CD4-positive, alpha-beta T cell treated with Interferon alpha-2 for 1 hour (primary cell): ENCODE results near the gene SPAG9.

Experiments used
- DNase-seq, 2 donors: peaks; one replicate each; pipeline ENCODE4 v3.0.0-alpha.2; 2020 to 2022

SPAG9 gene

GRCh38 chr17:50934161-50934560 lies 186.5 kb downstream of the SPAG9 start:
- DNase-seq, result no peak

GRCh38 chr17:50931144-50931908 lies 189.3 kb downstream of the SPAG9 start:
- peak; percentile 36 to 60 for DNase-seq

GRCh38 chr17:50928646-50929045 lies 192.0 kb downstream of the SPAG9 start:
- no peak for DNase-seq

DNA sequence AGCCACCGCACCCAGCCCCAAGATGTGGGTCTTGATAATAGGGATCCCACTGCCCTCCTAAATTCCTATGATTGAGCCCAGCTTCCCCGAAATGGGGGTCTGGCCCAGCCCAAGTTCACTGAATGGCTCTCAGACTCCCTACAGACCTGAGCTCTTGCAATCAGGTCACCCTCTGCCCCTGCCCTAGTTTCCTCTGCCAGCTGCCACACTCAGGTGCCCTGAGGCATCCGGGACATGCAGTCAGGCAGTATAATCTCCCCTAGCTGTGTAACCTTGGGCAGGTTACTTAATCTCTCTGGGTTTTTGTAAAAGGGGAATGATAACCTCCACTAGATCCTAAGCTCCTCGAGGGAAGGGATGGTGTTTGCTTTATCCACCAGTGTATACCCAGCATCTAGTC lies 193.4 kb downstream of the SPAG9 start:
- no peak for DNase-seq

- DNase-seq, result no peak
Observed at GRCh38 chr17:50926523-50926922, 194.1 kb downstream of the SPAG9 start.

- DNase-seq, result no peak
Observed at GRCh38 chr17:50925296-50925891, 195.3 kb downstream of the SPAG9 start.

DNA sequence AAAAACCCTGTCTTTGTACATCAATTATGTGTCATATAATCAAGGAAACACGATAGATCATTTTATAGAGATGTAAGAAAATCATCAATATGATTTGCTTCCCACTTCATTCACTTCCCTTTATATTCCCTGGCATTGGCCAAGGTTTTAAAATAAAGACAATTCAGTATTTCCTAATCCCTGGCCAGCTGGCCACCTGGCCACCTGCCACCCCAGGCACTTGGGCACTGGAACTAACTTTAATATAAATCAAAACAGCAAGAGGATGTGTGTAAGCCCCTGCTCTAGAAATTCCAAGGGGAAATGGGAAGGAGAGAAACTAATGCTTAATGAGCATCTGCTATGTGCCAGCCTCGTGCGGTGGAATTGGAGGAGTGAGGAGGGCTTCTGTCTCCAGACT lies 195.9 kb downstream of the SPAG9 start:
- no peak for DNase-seq

GRCh38 chr17:50924300-50924699 lies 196.4 kb downstream of the SPAG9 start:
- no peak for DNase-seq

GRCh38 chr17:50923611-50924010 lies 197.1 kb downstream of the SPAG9 start:
- no peak for DNase-seq

GRCh38 chr17:50922721-50923405 lies 197.8 kb downstream of the SPAG9 start:
- no peak for DNase-seq

DNA sequence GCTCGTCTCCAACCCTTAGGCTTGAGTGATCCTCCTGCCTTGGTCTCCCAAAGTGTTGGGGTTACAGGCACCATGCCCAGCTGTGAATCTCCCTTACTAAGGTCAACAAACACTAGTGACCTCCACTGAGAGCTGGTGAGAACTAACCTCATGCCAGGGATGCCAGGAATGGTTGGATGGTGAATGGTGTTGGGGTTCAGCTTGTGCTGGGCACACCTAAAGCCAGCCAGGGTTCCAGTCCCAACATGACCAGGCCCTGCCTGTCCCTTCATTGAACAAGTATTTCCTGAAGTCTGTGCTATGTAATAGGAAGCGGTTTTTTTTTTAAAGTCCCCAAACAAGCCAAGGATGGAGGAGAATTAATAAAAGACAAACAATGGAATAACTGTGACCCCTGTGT lies 198.6 kb downstream of the SPAG9 start:
- DNase-seq, result no peak

DNA sequence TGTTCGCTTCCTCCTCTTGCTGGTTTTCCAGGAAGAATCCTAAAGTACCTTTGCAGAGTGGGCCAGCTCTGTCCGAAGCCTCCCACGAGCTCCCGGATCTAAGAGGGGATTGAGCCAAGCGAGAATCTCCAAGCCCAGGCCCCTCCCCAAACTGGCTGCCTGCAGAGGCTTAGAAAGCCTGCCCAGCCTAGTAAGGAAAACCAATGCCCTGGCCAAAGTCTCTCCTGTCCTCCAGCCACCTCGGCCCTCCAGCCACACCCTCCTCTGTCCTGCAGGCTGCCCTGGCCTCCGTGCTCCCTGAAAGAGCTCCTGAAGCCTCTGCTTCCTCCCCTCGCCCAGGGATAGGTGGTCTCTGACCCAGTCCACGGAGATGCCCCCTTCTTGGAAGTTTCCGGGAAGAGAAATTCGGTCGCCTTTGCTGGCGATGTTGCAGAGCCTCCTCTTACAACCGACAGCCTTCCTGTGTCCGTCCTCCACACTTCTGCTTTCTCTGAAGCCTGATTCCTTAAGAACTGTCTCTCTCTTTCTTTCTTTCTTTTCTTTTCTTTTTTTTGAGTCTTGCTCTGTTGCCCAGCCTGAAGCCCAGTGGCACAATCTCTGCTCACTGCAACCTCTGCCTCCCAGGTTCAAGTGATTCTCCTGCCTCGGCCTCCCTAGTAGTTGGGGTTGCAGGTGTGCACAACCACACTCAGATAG lies 199.6 kb downstream of the SPAG9 start:
- no peak for DNase-seq

DNA sequence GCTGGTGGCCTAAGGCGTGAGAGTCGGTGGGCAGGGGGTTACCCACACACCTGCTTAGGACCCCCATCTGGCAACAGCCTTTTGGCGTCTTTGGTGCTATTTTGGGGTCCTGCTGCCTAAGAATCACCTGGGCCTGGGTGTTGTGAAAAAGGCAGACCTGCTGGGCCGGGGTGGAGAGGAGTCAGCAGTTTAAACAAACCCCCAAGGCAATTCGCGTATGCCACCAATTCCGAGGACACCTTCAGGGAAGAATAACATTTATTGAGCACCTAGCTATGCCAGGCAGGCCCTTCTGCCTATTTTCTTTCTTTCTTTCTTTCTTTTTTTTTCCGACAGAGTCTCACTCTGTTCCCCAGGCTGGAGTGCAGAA lies 200.6 kb downstream of the SPAG9 start:
- DNase-seq, result no peak

- DNase-seq, result peak; percentile 91 to 93
Observed at GRCh38 chr17:50919321-50920040, 201.2 kb downstream of the SPAG9 start.

DNA sequence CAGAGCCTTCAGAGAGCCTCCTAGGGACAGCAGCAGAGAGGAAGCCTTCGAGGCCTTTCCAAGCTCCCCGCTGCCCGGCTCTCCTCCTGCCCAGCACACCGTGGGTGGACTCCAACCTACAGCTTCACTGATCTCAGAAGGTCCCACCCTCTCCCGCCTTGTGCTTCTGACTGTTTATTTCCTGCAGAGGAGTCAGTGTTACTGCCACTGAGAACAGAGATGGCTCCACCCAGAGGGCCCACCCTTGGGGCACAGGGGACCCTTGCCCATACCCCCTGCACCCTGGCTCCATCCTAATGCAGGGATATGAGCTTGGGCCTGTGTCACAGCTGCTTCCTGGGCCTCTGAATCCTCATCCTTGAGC lies 201.8 kb downstream of the SPAG9 start:
- DNase-seq, result peak; percentile 26 to 51

- DNase-seq, result peak in 1 of 2 donors; percentile 37
Observed at GRCh38 chr17:50918071-50918932, 202.4 kb downstream of the SPAG9 start.

- no peak for DNase-seq
Observed at GRCh38 chr17:50917418-50917743, 203.3 kb downstream of the SPAG9 start.

- DNase-seq, result no peak
Observed at GRCh38 chr17:50916708-50917417, 203.8 kb downstream of the SPAG9 start.

DNA sequence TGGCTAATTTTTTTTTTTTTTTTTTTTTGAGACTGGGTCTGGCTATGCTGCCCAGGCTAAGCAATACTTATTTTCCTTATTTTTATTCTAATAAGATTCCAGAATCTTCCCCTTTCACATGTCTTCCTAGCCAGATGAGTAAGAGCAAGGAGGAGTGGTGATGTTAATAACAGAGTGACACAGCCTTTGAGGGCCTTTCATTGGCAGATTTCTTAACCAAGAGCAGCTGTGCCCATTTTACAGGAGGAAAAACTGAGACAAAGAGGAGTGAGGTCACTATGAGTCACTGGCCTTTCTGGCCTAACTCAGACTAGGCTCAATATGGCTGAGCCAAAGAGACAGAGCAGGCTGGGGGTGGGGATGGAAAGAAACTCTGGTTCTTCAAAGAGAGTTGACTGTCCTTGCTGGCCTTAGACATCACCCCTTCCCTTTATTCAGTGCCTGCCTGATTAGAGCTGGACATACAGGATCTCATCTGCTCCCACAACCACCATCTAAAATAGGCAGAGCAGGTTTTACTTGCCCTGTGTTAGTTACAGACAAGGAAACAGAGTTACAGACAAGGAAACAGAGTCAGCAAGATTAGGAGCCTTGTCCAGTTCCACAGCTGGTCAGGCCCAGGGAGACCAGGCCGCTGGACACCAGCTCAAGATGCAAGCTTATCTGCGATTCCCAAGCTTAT lies 204.5 kb downstream of the SPAG9 start:
- DNase-seq, result peak in 1 of 2 donors; percentile 16

GRCh38 chr17:50914505-50915063 lies 206.1 kb downstream of the SPAG9 start:
- DNase-seq, result no peak
